Keratinocyte (primary cell): Measurements from ENCODE around the gene SCART1. TPM values are rescaled to one million over a fixed set of nuclear protein-coding genes. Genes with fewer than 3 reads are reported as not detected.

Source experiments
- DNase-seq: peaks from one replicate; pipeline ENCODE4 v3.0.0-alpha.2; 2011; ENCODE audit warnings: low read depth, missing footprints, low spot score
- FAIRE-seq: peaks from 2 replicates; lab custom pipeline; 2011; peaks lifted over from hg19 to GRCh38; lab: Jason Lieb, UNC
- H2AFZ ChIP-seq: 2 replicates; pipeline ENCODE4 v1.6.0; 2012; ENCODE audit warnings: low read length, control low read depth, inconsistent platforms; ENCODE audit not compliant: control insufficient read depth
- H3K27ac ChIP-seq: 2 replicates; pipeline ENCODE4 v1.5.1; 2011; ENCODE audit warnings: low read length; ENCODE audit not compliant: control insufficient read depth, insufficient read depth
- H3K27me3 ChIP-seq: 3 replicates; pipeline ENCODE4 v1.6.0; 2011; ENCODE audit warnings: low read length; ENCODE audit not compliant: control insufficient read depth, insufficient read depth; ENCODE audit errors: extremely low read depth
- H3K36me3 ChIP-seq, 2 experiments: 2 replicates in 1 of 2; 3 replicates in 1 of 2; pipeline ENCODE4 v1.5.1; 2011; ENCODE audit warnings: low read length in 2 of 2, mild to moderate bottlenecking in 1 of 2; ENCODE audit not compliant: control insufficient read depth in 2 of 2, insufficient read depth in 2 of 2; ENCODE audit errors: extremely low read depth in 1 of 2
- H3K4me1 ChIP-seq: 3 replicates; pipeline ENCODE4 v1.5.1; 2011; ENCODE audit warnings: low read length; ENCODE audit not compliant: control insufficient read depth, insufficient read depth; ENCODE audit errors: extremely low read depth
- H3K4me2 ChIP-seq: 3 replicates; pipeline ENCODE4 v1.6.0; 2011; ENCODE audit warnings: low read depth, low read length; ENCODE audit not compliant: control insufficient read depth, insufficient read depth; ENCODE audit errors: extremely low read depth
- H3K4me3 ChIP-seq, 3 experiments: fragments of 200-600 bp in 1 of 3; sonication (generic) in 1 of 3; 2 replicates in 2 of 3; 3 replicates in 1 of 3; pipeline ENCODE4 v1.5.1; 2011 to 2016; ENCODE audit warnings: low read length in 3 of 3, mild to moderate bottlenecking in 3 of 3, control low read depth in 2 of 3, inconsistent platforms in 1 of 3, low read depth in 1 of 3, mixed read lengths in 1 of 3, mixed run types in 1 of 3, moderate library complexity in 1 of 3; ENCODE audit not compliant: control insufficient read depth in 2 of 3, insufficient read depth in 2 of 3; ENCODE audit errors: extremely low read depth in 1 of 3
- H3K79me2 ChIP-seq: 2 replicates; pipeline ENCODE4 v1.6.0; 2012; ENCODE audit warnings: low read length; ENCODE audit not compliant: control insufficient read depth, insufficient read depth
- H3K9ac ChIP-seq: 3 replicates; pipeline ENCODE4 v1.6.0; 2011; ENCODE audit warnings: low read length; ENCODE audit not compliant: control insufficient read depth, insufficient read depth; ENCODE audit errors: extremely low read depth
- H3K9me1 ChIP-seq: 3 replicates; pipeline ENCODE4 v1.6.0; 2011; ENCODE audit warnings: low read length; ENCODE audit not compliant: control insufficient read depth, insufficient read depth; ENCODE audit errors: extremely low read depth
- H3K9me3 ChIP-seq: 2 replicates; pipeline ENCODE4 v1.5.1; 2012; ENCODE audit warnings: low read depth, low read length; ENCODE audit not compliant: control insufficient read depth
- H4K20me1 ChIP-seq: 3 replicates; pipeline ENCODE4 v1.6.0; 2011; ENCODE audit warnings: low read length; ENCODE audit not compliant: control insufficient read depth, insufficient read depth; ENCODE audit errors: extremely low read depth
- CTCF ChIP-seq, 3 experiments: IDR thresholded peaks in 1 of 3; conservative IDR thresholded peaks in 1 of 3; optimal IDR thresholded peaks in 1 of 3; 2 replicates in 2 of 3; 3 replicates in 1 of 3; pipeline versions ENCODE3 to v1.5.1; 2011; ENCODE audit warnings: low read length in 3 of 3, mild to moderate bottlenecking in 3 of 3, moderate library complexity in 2 of 3, control low read depth in 1 of 3, inconsistent platforms in 1 of 3; ENCODE audit not compliant: insufficient read depth in 2 of 3; ENCODE audit errors: extremely low read depth in 1 of 3
- EZH2 ChIP-seq: IDR thresholded peaks from one replicate; pipeline ENCODE4 v1.6.1; 2012; ENCODE audit warnings: inconsistent platforms, mild to moderate bottlenecking, low read length, moderate library complexity
- dilution Hi-C: fragments of 300-500 bp; cut with MboI; formaldehyde crosslinking; loops from one replicate; pipeline ENCODE4 v1.7.0; 2020; ENCODE audit warnings: low sequenced_read_pairs; ENCODE audit not compliant: extremely low pct_ligation_motif_present
- polyA plus RNA-seq, 5 experiments: library from polyadenylated mRNA; depleted of rRNA in 3 of 5; stranded (reverse) in 3 of 5; stranded (forward) in 1 of 5; unstranded in 1 of 5; fragments of >200 nt; gene quantifications; 1 replicate in 1 of 5; 2 replicates in 3 of 5; 3 replicates in 1 of 5; pipeline versions ENCODE4 v1.2.1 to v1.2.3, GENCODE V29; 2011 to 2012; ENCODE audit warnings: missing spikeins in 2 of 5, low read depth in 1 of 5, low replicate concordance in 1 of 5

The SCART1 gene
- polyA plus RNA-seq, 1 donor (not counting 4 experiments of a cell fraction or from before 2014, with no cell fraction given), result 0.75 TPM

GRCh38 chr10:133420028-133420427 is 33.7 kb upstream of the SCART1 start:
- Histone ChIP-seq H3K4me1 (no peaks in the 10 kb centered on the region), H3K27me3 (peaks cover 10% of the 10 kb centered on the region), H3K9me1 (peaks cover 2% of the 10 kb centered on the region), H3K36me3 (peaks cover 14% of the 10 kb centered on the region in 2 experiments), H2AFZ (no peak overlapping the region), H3K79me2 (no peaks in the 10 kb centered on the region), H3K27ac (no peak overlapping the region), H3K4me3 (no peak overlapping the region), H3K9ac (no peak overlapping the region), H4K20me1 (peaks cover 11% of the 10 kb centered on the region), H3K9me3 (no peaks in the 10 kb centered on the region), H3K4me2 (no peak overlapping the region)
- FAIRE-seq, result no peak
- DNase-seq, result no peak
- TF ChIP-seq CTCF (optimal IDR thresholded peaks at IDR 0.05 in 1 of 3, IDR thresholded peaks at IDR 0.05 in 1 of 3, conservative IDR thresholded peaks at IDR 0.05 in 1 of 3; ENCODE audit: extremely low read depth in 1 of 3, insufficient read depth in 2 of 3, low read length in 3 of 3) (no peak), EZH2 (no peak)
- dilution Hi-C loops, result no loop called here

- H2AFZ ChIP-seq, result no peak overlapping the region
- DNase-seq (no peak), FAIRE-seq (no peak)
- no peak overlapping the region for H3K4me3 ChIP-seq
- dilution Hi-C loops, result no loop called here
- no peak overlapping the region for H3K4me2 ChIP-seq
- peaks cover 11% of the 10 kb centered on the region for H4K20me1 ChIP-seq
- no peak overlapping the region for H3K9ac ChIP-seq
- H3K36me3 ChIP-seq, result peaks cover 14% of the 10 kb centered on the region in 2 experiments
- H3K27me3 ChIP-seq, result peaks cover 10% of the 10 kb centered on the region
- no peak overlapping the region for H3K27ac ChIP-seq
- no peaks in the 10 kb centered on the region for H3K79me2 ChIP-seq
- no peaks in the 10 kb centered on the region for H3K4me1 ChIP-seq
- H3K9me3 ChIP-seq, result no peaks in the 10 kb centered on the region
- TF ChIP-seq EZH2 (no peak), CTCF (optimal IDR thresholded peaks at IDR 0.05 in 1 of 3, IDR thresholded peaks at IDR 0.05 in 1 of 3, conservative IDR thresholded peaks at IDR 0.05 in 1 of 3; ENCODE audit: extremely low read depth in 1 of 3, insufficient read depth in 2 of 3, low read length in 3 of 3) (no peak)
- peaks cover 2% of the 10 kb centered on the region for H3K9me1 ChIP-seq
These were observed 33.2 kb upstream of the SCART1 start for GRCh38 chr10:133420579-133420978.
